Activated CD8-positive, alpha-beta memory T cell treated with anti-CD3 and anti-CD28 coated beads for 48 hours (primary cell): Measurements from ENCODE around the gene CAV2.
A peak's percentile ranks its signal among the peaks of the same experiment; 100 is the strongest.

Experiments used
- DNase-seq, 3 experiments: peaks; one replicate each; pipeline ENCODE4 v3.0.0-alpha.2; 2020; ENCODE audit warnings: low read depth in 2 of 3, low spot score in 2 of 3

CAV2 gene

GRCh38 chr7:116494472-116494871 lies 5.1 kb upstream of the CAV2 start:
- no peak for DNase-seq

- DNase-seq = no peak
Measured at GRCh38 chr7:116495736-116496135, 3.8 kb upstream of the CAV2 start.

GRCh38 chr7:116496653-116497052 lies 2.9 kb upstream of the CAV2 start:
- DNase-seq = no peak

- no peak for DNase-seq
Measured at GRCh38 chr7:116497708-116498107, 1.8 kb upstream of the CAV2 start.

GRCh38 chr7:116500078-116500853 lies 728 bp downstream of the CAV2 start:
- peak in 2 of 3 experiments; percentile 5 to 26 for DNase-seq

- no peak for DNase-seq
Measured at GRCh38 chr7:116501425-116502167, 2.1 kb downstream of the CAV2 start.

GRCh38 chr7:116502201-116503096 lies 2.9 kb downstream of the CAV2 start:
- DNase-seq = no peak

- no peak for DNase-seq
Measured at GRCh38 chr7:116503835-116504234, 4.3 kb downstream of the CAV2 start.

GRCh38 chr7:116505278-116505677 lies 5.7 kb downstream of the CAV2 start:
- no peak for DNase-seq

- no peak for DNase-seq
Measured at GRCh38 chr7:116505823-116506222, 6.3 kb downstream of the CAV2 start.

GRCh38 chr7:116509982-116510579 lies 10.5 kb downstream of the CAV2 start:
- no peak for DNase-seq

- no peak for DNase-seq
Measured at GRCh38 chr7:116510795-116511194, 11.3 kb downstream of the CAV2 start.

- DNase-seq = no peak
Measured at GRCh38 chr7:116511552-116512519, 12.3 kb downstream of the CAV2 start.

- no peak for DNase-seq
Measured at GRCh38 chr7:116512520-116513188, 13.1 kb downstream of the CAV2 start.

- no peak for DNase-seq
Measured at GRCh38 chr7:116515584-116515983, 16.0 kb downstream of the CAV2 start.

GRCh38 chr7:116516324-116516723 lies 16.8 kb downstream of the CAV2 start:
- no peak for DNase-seq

GRCh38 chr7:116517626-116518025 lies 18.1 kb downstream of the CAV2 start:
- no peak for DNase-seq

GRCh38 chr7:116518961-116519360 lies 19.4 kb downstream of the CAV2 start:
- DNase-seq = no peak

GRCh38 chr7:116521046-116521664 lies 21.6 kb downstream of the CAV2 start:
- DNase-seq = no peak
